VCaP (cell line): Measurements from ENCODE around the gene RSPO4.

Source experiments
- H3K27ac ChIP-seq: fragments of 450-650 bp; 2 replicates; pipeline ENCODE4 v1.5.1; 2017
- CTCF ChIP-seq: fragments of 450-650 bp; conservative IDR thresholded peaks from 2 replicates; pipeline ENCODE4 v1.5.1; 2017; ENCODE audit warnings: mild to moderate bottlenecking, moderate library complexity

The RSPO4 gene

DNA sequence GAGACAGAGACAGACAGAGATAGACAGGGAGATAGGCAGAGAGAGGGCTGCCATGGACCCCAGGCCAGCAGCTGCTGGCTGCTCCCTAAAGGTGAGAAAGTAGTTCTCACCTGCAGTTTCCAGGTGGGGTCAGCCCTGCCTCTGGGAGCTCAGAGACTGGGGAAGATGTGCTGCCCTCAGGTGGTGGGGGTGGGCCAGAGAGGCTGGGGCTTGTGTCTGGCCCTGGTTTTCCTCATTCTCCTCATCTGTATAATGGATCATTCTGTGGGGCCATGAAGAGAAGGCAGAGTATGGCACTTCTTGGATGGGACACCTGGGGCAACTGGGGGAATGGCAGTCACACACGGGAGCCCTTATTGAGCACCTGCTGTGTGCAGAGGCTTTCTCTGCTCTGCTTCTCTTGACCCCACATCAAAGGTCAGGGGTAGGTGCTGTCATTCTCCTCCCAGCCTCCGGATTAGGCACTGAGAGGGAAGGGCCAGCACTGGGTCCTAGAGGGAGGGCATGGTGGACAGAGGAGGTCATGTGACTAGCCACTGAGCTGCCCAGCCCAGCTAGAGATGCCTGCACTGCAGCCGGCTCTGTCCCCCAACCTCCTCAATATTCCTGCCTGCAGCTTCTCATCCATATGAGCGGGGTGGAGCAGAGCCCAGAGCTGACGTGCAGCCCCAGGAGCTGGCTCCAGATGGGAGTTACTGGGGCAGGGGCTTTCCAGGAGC lies 90.1 kb downstream of the RSPO4 start:
- H3K27ac ChIP-seq, result no peak overlapping the region
- peak; percentile 55 for TF ChIP-seq CTCF

- TF ChIP-seq CTCF, result no peak
- H3K27ac ChIP-seq, result no peak overlapping the region
Observed at GRCh38 chr20:910870-911770, 91.0 kb downstream of the RSPO4 start.

DNA sequence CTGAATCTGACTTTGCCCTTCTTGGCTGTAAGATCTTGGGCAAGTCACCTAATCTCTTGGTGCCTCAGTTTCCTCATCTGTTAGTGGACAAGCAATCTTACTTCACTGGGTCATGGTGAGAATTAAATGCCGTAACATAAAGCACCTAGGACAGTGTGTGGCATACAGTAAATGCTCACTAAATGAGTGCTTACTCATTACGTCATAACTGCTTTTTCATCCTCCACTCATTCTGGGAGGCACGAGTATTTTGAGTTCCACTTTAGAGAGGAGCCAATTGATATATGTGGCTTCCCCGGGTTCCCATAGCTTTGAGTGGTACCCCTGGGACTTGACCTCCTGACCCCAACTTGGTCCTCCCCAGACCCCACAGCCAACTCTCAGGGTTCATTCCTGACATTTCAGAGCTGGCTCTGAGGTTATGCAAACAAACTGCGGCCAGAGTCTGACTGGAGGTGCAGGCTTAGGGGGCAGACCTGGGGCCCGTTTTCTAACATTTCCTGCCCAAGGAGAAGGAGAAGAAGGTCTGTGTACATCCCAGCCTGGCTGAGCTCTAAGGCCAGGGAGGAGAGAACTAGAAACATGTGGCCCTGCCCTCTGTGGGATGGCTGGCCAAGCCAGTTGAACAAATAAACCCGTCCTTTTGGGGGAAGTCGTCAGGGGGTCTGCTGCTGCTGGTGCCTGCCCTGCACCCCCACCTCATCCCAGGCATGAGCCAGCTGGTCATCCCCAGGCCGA lies 91.8 kb downstream of the RSPO4 start:
- no peak for TF ChIP-seq CTCF
- H3K27ac ChIP-seq, result no peak overlapping the region

DNA sequence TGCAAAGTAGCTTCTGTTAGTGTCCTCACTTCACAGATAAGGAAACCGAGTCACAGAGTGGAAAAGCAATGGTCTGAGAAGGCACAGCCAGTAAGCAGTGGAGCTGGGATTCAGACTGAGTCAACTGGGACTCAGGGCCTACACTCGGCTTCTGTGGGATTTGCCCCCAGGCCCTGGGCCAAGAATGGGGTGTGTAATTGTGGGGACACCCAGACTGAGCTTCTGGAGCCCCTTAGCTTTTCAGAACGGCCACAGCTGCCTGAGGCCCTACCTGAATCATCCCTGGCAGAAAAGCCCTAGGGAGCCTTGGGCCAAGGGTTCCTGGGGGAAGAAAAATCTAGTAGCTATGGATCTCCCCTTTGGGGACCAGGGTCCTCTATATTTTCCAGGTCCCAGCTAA lies 92.5 kb downstream of the RSPO4 start:
- no peak for TF ChIP-seq CTCF
- no peak overlapping the region for H3K27ac ChIP-seq
